OCI-LY1 (cell line): ENCODE data around the gene PPP1R12B.

Source experiments
- H2AFZ ChIP-seq: fragments of 200-600 bp; sonication (generic), shearing (Covaris generic); 2 replicates; pipeline ENCODE4 v1.6.0; 2014; ENCODE audit warnings: antibody characterized with exemption, mild to moderate bottlenecking, low read length
- H3F3A ChIP-seq: fragments of 200-600 bp; sonication (generic), shearing (Covaris generic); 2 replicates; pipeline ENCODE4 v1.6.0; 2014; ENCODE audit warnings: mild to moderate bottlenecking, antibody characterized with exemption, low read length, moderate library complexity; ENCODE audit not compliant: insufficient read depth
- H3K27ac ChIP-seq: fragments of 200-600 bp; sonication (generic); 2 replicates; pipeline ENCODE4 v1.5.1; 2014; ENCODE audit warnings: low read length, mixed run types, mild to moderate bottlenecking, low read depth; ENCODE audit not compliant: poor library complexity, severe bottlenecking
- H3K27me3 ChIP-seq: fragments of 200-600 bp; sonication (generic); 2 replicates; pipeline ENCODE4 v1.6.0; 2014; ENCODE audit warnings: antibody characterized with exemption, mild to moderate bottlenecking, low read length, moderate library complexity; ENCODE audit not compliant: insufficient read depth
- H3K36me3 ChIP-seq: fragments of 200-600 bp; sonication (generic); 2 replicates; pipeline ENCODE4 v1.6.1; 2014; ENCODE audit warnings: mild to moderate bottlenecking, antibody characterized with exemption, low read length, moderate library complexity, mixed read lengths; ENCODE audit not compliant: insufficient read depth
- H3K4me1 ChIP-seq: fragments of 200-600 bp; sonication (generic); 2 replicates; pipeline ENCODE4 v1.5.1; 2014; ENCODE audit warnings: mild to moderate bottlenecking, low read length, moderate library complexity; ENCODE audit not compliant: insufficient read depth, severe bottlenecking
- H3K4me2 ChIP-seq: fragments of 200-600 bp; sonication (generic), shearing (Covaris generic); 2 replicates; pipeline ENCODE4 v1.6.1; 2014; ENCODE audit warnings: low read length
- H3K4me3 ChIP-seq: fragments of 200-600 bp; sonication (generic); 2 replicates; pipeline ENCODE4 v1.5.1; 2014; ENCODE audit warnings: low read length, low read depth, mild to moderate bottlenecking, mixed read lengths; ENCODE audit not compliant: poor library complexity, severe bottlenecking
- H3K79me2 ChIP-seq: fragments of 200-600 bp; shearing (Covaris generic); 2 replicates; pipeline ENCODE4 v1.6.1; 2016; ENCODE audit warnings: mixed run types, low read length, mixed read lengths; ENCODE audit not compliant: insufficient read depth
- H3K9ac ChIP-seq: fragments of 200-600 bp; sonication (generic), shearing (Covaris generic); 2 replicates; pipeline ENCODE4 v1.6.1; 2014; ENCODE audit warnings: mild to moderate bottlenecking, low read length, mixed read lengths
- H3K9me2 ChIP-seq: fragments of 200-600 bp; sonication (generic), shearing (Covaris generic); 2 replicates; pipeline ENCODE4 v1.6.1; 2014; ENCODE audit warnings: low read depth, mild to moderate bottlenecking, low read length, mixed read lengths
- H3K9me3 ChIP-seq: fragments of 200-600 bp; shearing (Covaris generic); 2 replicates; pipeline ENCODE4 v1.6.1; 2014; ENCODE audit warnings: low read length, mixed read lengths
- H4K20me1 ChIP-seq: fragments of 200-600 bp; sonication (generic), shearing (Covaris generic); 2 replicates; pipeline ENCODE4 v1.6.0; 2016; ENCODE audit warnings: mild to moderate bottlenecking, low read length; ENCODE audit not compliant: insufficient read depth
- CTCF ChIP-seq: fragments of 200-600 bp; sonication (generic), shearing (Covaris generic); IDR thresholded peaks from 2 replicates; pipeline ENCODE4 v1.5.1; 2017; ENCODE audit warnings: mild to moderate bottlenecking, antibody characterized with exemption, low read length, moderate library complexity, mixed read lengths
- EZH2 ChIP-seq: fragments of 200-600 bp; sonication (generic), shearing (Covaris generic); IDR thresholded peaks from 2 replicates; pipeline ENCODE4 v1.8.0; 2017; ENCODE audit warnings: borderline replicate concordance, mixed run types, mild to moderate bottlenecking, antibody characterized with exemption, low read length, moderate library complexity, mixed read lengths

PPP1R12B gene

GRCh38 chr1:202591515-202591914 is 243.0 kb downstream of the PPP1R12B start:
- no peak overlapping the region for H3K9ac ChIP-seq
- H2AFZ ChIP-seq, result no peak overlapping the region
- H3K4me1 ChIP-seq, result peaks cover 5% of the 10 kb centered on the region
- H3K9me3 ChIP-seq, result no peaks in the 10 kb centered on the region
- no peaks in the 10 kb centered on the region for H3K79me2 ChIP-seq
- TF ChIP-seq CTCF, result no peak
- no peak for TF ChIP-seq EZH2
- no peak overlapping the region for H3K27ac ChIP-seq
- H3K27me3 ChIP-seq, result no peaks in the 10 kb centered on the region; the same call in 1 of the 2 replicates
- no peaks in the 10 kb centered on the region for H3F3A ChIP-seq
- no peak overlapping the region for H3K4me3 ChIP-seq
- no peaks in the 10 kb centered on the region for H4K20me1 ChIP-seq
- no peaks in the 10 kb centered on the region for H3K9me2 ChIP-seq
- H3K4me2 ChIP-seq, result no peak overlapping the region
- no peaks in the 10 kb centered on the region for H3K36me3 ChIP-seq

GRCh38 chr1:202592146-202592545 is 243.6 kb downstream of the PPP1R12B start:
- H3K4me3 ChIP-seq, result no peak overlapping the region
- no peak overlapping the region for H3K9ac ChIP-seq
- H3K4me2 ChIP-seq, result no peak overlapping the region
- H2AFZ ChIP-seq, result no peak overlapping the region
- no peaks in the 10 kb centered on the region for H3K79me2 ChIP-seq
- TF ChIP-seq EZH2 (no peak), CTCF (no peak)
- no peaks in the 10 kb centered on the region for H3K9me3 ChIP-seq
- no peaks in the 10 kb centered on the region; the same call in 1 of the 2 replicates for H3K27me3 ChIP-seq
- no peaks in the 10 kb centered on the region for H3F3A ChIP-seq
- no peak overlapping the region for H3K27ac ChIP-seq
- no peaks in the 10 kb centered on the region for H4K20me1 ChIP-seq
- H3K36me3 ChIP-seq, result no peaks in the 10 kb centered on the region
- H3K4me1 ChIP-seq, result peaks cover 5% of the 10 kb centered on the region
- H3K9me2 ChIP-seq, result no peaks in the 10 kb centered on the region

GRCh38 chr1:202593845-202594244 is 245.3 kb downstream of the PPP1R12B start:
- Histone ChIP-seq H3K79me2 (no peaks in the 10 kb centered on the region), H4K20me1 (no peaks in the 10 kb centered on the region), H3K27me3 (no peaks in the 10 kb centered on the region), H3K9me3 (no peaks in the 10 kb centered on the region), H3K9me2 (no peaks in the 10 kb centered on the region), H3F3A (no peaks in the 10 kb centered on the region), H3K4me2 (no peak overlapping the region), H3K27ac (no peak overlapping the region), H3K4me1 (peaks cover 5% of the 10 kb centered on the region), H3K9ac (no peak overlapping the region), H2AFZ (no peak overlapping the region), H3K36me3 (no peaks in the 10 kb centered on the region), H3K4me3 (no peak overlapping the region)
- TF ChIP-seq EZH2, result no peak
- no peak for TF ChIP-seq CTCF
